ENCODE results near the gene LMTK3. TPM values are rescaled to one million over a fixed set of nuclear protein-coding genes. Genes with fewer than 3 reads are reported as not detected.

LMTK3 gene
- total and polyA plus RNA-seq, 9 of the 15 experiments (the other 6 are each of a cell fraction or from before 2014, with no cell fraction given) = 0.35 to 12.3 (median 2.0) TPM; not detected in 2

DNA sequence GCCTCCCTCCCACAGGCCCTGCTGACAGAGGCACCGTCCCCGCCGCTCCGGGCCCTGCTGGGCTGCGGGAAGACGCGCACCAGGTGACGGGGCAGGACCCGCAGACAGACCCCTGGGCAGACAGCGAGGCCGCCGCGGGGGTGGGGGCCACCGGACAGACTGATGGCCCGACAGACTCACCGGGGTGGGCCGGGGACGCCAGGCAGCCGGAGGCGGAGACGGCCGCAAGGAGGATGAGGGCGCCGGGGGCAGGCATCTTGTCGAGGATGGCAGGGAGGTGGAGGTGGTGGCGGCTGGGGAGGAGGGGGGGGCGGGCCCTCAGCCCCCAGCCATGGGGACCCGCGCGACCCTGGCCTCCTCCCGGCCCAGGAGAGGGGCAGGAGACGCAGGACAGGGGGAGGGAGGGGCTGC lies 309 bp downstream of the LMTK3 start (continued):
- no peak for TF ChIP-seq SOX6 (IDR thresholded peaks at IDR 0.05)
- no peak for TF ChIP-seq NFATC3 (IDR thresholded peaks at IDR 0.05)
- no peak for TF ChIP-seq THRAP3 (IDR thresholded peaks at IDR 0.05; ENCODE audit: borderline replicate concordance)
- TF ChIP-seq, protein P1, sequence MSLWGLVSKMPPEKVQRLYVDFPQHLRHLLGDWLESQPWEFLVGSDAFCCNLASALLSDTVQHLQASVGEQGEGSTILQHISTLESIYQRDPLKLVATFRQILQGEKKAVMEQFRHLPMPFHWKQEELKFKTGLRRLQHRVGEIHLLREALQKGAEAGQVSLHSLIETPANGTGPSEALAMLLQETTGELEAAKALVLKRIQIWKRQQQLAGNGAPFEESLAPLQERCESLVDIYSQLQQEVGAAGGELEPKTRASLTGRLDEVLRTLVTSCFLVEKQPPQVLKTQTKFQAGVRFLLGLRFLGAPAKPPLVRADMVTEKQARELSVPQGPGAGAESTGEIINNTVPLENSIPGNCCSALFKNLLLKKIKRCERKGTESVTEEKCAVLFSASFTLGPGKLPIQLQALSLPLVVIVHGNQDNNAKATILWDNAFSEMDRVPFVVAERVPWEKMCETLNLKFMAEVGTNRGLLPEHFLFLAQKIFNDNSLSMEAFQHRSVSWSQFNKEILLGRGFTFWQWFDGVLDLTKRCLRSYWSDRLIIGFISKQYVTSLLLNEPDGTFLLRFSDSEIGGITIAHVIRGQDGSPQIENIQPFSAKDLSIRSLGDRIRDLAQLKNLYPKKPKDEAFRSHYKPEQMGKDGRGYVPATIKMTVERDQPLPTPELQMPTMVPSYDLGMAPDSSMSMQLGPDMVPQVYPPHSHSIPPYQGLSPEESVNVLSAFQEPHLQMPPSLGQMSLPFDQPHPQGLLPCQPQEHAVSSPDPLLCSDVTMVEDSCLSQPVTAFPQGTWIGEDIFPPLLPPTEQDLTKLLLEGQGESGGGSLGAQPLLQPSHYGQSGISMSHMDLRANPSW (CRISPR knock-in tag; IDR thresholded peaks at IDR 0.05) = no peak

DNA sequence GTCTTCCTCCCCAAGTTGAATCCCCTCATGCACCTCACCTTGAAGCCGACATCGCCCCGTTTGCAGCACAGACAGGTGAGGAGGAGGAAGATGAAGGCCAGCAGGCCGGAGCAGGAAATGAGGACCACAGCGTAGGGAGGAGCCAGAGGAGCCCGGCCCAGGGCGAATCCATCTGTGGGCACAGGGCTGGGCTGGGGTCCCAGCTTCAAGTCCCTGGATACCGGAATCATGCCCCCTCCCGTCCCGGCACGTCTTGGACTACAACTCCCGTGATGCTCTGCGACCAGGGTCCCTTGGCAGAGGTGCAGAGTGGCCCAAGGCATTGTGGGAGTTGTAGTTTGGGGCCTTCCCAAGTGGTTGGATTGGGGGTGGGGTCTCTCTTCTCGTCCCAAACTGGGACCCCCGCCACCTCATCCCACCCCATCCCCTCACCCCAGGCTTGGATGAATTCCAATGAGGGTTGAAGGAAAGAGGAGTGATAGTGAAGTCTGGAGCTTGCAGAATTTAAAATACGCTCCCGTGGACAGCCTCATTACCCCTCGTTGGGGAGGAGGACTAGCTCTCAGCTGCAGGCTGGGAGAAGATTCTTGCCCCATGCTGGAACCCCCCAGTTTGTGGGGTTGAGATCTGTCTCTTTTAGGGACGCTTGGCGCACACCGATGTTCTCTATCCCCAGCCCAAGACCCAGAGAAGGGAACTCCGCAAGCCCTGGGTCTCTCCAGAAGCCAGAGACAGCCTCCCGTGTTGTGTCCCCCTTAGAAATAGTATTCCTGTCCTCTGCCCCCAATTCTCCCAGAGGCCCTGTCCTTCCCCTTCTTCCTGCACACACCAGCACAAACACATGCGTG lies 990 bp downstream of the LMTK3 start:
- Histone ChIP-seq H3K36me3 (ENCODE audit: control insufficient read depth, insufficient read depth, low read length) (no peaks in the 10 kb centered on the region), H3K9me1 (ENCODE audit: control insufficient read depth, insufficient read depth, low read length) (no peaks in the 10 kb centered on the region), H3K27me3 (ENCODE audit: control insufficient read depth in 2 of 2, insufficient read depth in 2 of 2, low read length in 2 of 2) (peaks cover 7 to 30% of the 10 kb centered on the region in 2 experiments; a peak in 3 of 5 replicates), H3K9ac (ENCODE audit: insufficient read depth in 1 of 2, low read depth in 2 of 2, low read length in 2 of 2) (no peak overlapping the region), H2AFZ (ENCODE audit: low read depth, low read length) (peak overlapping the region; percentile 46), H3K4me2 (ENCODE audit: insufficient read depth, low read length) (peak overlapping the region; percentile 33; the same call in 1 of the 2 replicates), H3K4me3 (no peak overlapping the region), H3K9me3 (replicated peaks; ENCODE audit: control insufficient read depth, insufficient read depth, low read depth, low read length) (no peaks in the 10 kb centered on the region), H3K27ac (ENCODE audit: extremely low read depth, low read depth, low read length) (no peak overlapping the region), H3K79me2 (ENCODE audit: control insufficient read depth, insufficient read depth, low read length) (no peaks in the 10 kb centered on the region), H4K20me1 (replicated peaks; ENCODE audit: control insufficient read depth, insufficient read depth, low read length) (peaks cover 8% of the 10 kb centered on the region; the same call in 1 of the 2 replicates), H3K4me1 (replicated peaks in 1 of 2; ENCODE audit: control insufficient read depth in 2 of 2, insufficient read depth in 2 of 2, low read length in 2 of 2) (peaks cover 0 to 36% of the 10 kb centered on the region in 2 experiments; a peak in 3 of 5 replicates)
- ChIA-PET CTCF (ENCODE audit: low intra/inter-chr PET ratio) (no interaction called here), POLR2A (interaction anchor here (0.7 kb wide), 1 partner anchor 30 kb away, joined by 4 read pairs; no protein-coding TSS in a partner anchor)
- 7% methylated on average over 15 of the region's 24 CpGs for WGBS (ENCODE audit: insufficient coverage, low coverage, missing lambda C conversion rate)
- ATAC-seq = peak; percentile 74
- BruUV-seq (replicated peaks) = no TSS peak
- peak; percentile 67 to 77 (median 67) for DNase-seq (ENCODE audit: extremely low read depth in 1 of 4, low spot score in 3 of 4)
- in situ Hi-C loops (cut with MboI) (no loop called here), intact Hi-C loops (cut with micrococcal nuclease) (no loop called here)
- peak; percentile 89 for FAIRE-seq
- TF ChIP-seq ZNF197 (CRISPR knock-in tag; IDR thresholded peaks at IDR 0.05; ENCODE audit: low read depth) (peak; percentile 89), CBX8 (IDR thresholded peaks at IDR 0.05; ENCODE audit: borderline replicate concordance, extremely low read depth, low read depth, low read length, poor library complexity, severe bottlenecking) (no peak), ZNF583 (CRISPR knock-in tag; IDR thresholded peaks at IDR 0.05) (no peak), RBM39 (optimal IDR thresholded peaks at IDR 0.05; ENCODE audit: low read depth, low read length) (no peak), BRF1 (IDR thresholded peaks at IDR 0.05; ENCODE audit: borderline replicate concordance, extremely low read depth, insufficient read length) (no peak), MEF2A (IDR thresholded peaks at IDR 0.05; ENCODE audit: control insufficient read depth, low read depth, low read length) (no peak)
- TF ChIP-seq, protein P2, sequence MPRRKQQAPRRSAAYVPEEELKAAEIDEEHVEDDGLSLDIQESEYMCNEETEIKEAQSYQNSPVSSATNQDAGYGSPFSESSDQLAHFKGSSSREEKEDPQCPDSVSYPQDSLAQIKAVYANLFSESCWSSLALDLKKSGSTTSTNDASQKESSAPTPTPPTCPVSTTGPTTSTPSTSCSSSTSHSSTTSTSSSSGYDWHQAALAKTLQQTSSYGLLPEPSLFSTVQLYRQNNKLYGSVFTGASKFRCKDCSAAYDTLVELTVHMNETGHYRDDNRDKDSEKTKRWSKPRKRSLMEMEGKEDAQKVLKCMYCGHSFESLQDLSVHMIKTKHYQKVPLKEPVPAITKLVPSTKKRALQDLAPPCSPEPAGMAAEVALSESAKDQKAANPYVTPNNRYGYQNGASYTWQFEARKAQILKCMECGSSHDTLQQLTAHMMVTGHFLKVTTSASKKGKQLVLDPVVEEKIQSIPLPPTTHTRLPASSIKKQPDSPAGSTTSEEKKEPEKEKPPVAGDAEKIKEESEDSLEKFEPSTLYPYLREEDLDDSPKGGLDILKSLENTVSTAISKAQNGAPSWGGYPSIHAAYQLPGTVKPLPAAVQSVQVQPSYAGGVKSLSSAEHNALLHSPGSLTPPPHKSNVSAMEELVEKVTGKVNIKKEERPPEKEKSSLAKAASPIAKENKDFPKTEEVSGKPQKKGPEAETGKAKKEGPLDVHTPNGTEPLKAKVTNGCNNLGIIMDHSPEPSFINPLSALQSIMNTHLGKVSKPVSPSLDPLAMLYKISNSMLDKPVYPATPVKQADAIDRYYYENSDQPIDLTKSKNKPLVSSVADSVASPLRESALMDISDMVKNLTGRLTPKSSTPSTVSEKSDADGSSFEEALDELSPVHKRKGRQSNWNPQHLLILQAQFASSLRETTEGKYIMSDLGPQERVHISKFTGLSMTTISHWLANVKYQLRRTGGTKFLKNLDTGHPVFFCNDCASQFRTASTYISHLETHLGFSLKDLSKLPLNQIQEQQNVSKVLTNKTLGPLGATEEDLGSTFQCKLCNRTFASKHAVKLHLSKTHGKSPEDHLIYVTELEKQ (CRISPR knock-in tag; IDR thresholded peaks at IDR 0.05) = no peak
- TF ChIP-seq, protein P3, sequence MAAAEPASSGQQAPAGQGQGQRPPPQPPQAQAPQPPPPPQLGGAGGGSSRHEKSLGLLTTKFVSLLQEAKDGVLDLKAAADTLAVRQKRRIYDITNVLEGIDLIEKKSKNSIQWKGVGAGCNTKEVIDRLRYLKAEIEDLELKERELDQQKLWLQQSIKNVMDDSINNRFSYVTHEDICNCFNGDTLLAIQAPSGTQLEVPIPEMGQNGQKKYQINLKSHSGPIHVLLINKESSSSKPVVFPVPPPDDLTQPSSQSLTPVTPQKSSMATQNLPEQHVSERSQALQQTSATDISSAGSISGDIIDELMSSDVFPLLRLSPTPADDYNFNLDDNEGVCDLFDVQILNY (CRISPR knock-in tag; IDR thresholded peaks at IDR 0.05) = no peak
